DND-41 (cell line): ENCODE results near the gene MCM5.

ENCODE experiments used
- ATAC-seq: fragments of 200-7000 bp; cut with Tn5 transposase; 3 replicates; pipeline ENCODE4 v1.9.1; 2021; ENCODE audit warnings: low read depth; ENCODE audit not compliant: insufficient read depth
- DNase-seq: peaks from one replicate; pipeline ENCODE4 v3.0.0-alpha.2; 2020
- H2AFZ ChIP-seq: 2 replicates; pipeline ENCODE4 v1.6.0; 2012; ENCODE audit warnings: low read depth, low read length
- H3K27ac ChIP-seq: 2 replicates; pipeline ENCODE4 v1.5.1; 2012; ENCODE audit warnings: low read length, inconsistent platforms
- H3K27me3 ChIP-seq: fragments of 200-600 bp; sonication (generic); 2 replicates; pipeline ENCODE4 v1.6.0; 2012; ENCODE audit warnings: low read length, mild to moderate bottlenecking, inconsistent platforms; ENCODE audit not compliant: insufficient read depth, poor library complexity
- H3K36me3 ChIP-seq: 2 replicates; pipeline ENCODE4 v1.5.1; 2012; ENCODE audit warnings: low read length, inconsistent platforms; ENCODE audit not compliant: insufficient read depth
- H3K4me1 ChIP-seq: 2 replicates; pipeline ENCODE4 v1.5.1; 2012; ENCODE audit warnings: mild to moderate bottlenecking, low read length; ENCODE audit not compliant: insufficient read depth
- H3K4me2 ChIP-seq: 2 replicates; pipeline ENCODE4 v1.6.0; 2012; ENCODE audit warnings: mild to moderate bottlenecking, moderate library complexity, low read length, inconsistent platforms; ENCODE audit not compliant: insufficient read depth
- H3K4me3 ChIP-seq, 2 experiments: fragments of 200-600 bp in 1 of 2; shearing (Covaris generic) in 1 of 2; 2 replicates each; pipeline ENCODE4 v1.5.1; 2012 to 2016; ENCODE audit warnings: inconsistent platforms in 2 of 2, low read length in 2 of 2, mild to moderate bottlenecking in 2 of 2, low read depth in 1 of 2, moderate library complexity in 1 of 2
- H3K79me2 ChIP-seq: 2 replicates; pipeline ENCODE4 v1.6.0; 2012; ENCODE audit warnings: low read length, inconsistent platforms; ENCODE audit not compliant: insufficient read depth
- H3K9ac ChIP-seq: 2 replicates; pipeline ENCODE4 v1.6.0; 2012; ENCODE audit warnings: low read depth, mild to moderate bottlenecking, inconsistent platforms, low read length, moderate library complexity
- H3K9me3 ChIP-seq: 2 replicates; pipeline ENCODE4 v1.5.1; 2012; ENCODE audit warnings: low read length, moderate library complexity, mild to moderate bottlenecking, inconsistent platforms; ENCODE audit not compliant: insufficient read depth, severe bottlenecking
- H4K20me1 ChIP-seq: 2 replicates; pipeline ENCODE4 v1.6.0; 2012; ENCODE audit warnings: low read length; ENCODE audit not compliant: insufficient read depth
- CTCF ChIP-seq: IDR thresholded peaks from 2 replicates; pipeline ENCODE4 v1.5.1; 2012; ENCODE audit warnings: borderline replicate concordance, low read length, moderate library complexity, mild to moderate bottlenecking; ENCODE audit not compliant: poor library complexity, severe bottlenecking; ENCODE audit errors: extremely low read depth
- EZH2 ChIP-seq: IDR thresholded peaks from 3 replicates; pipeline ENCODE4 v1.6.1; 2012; ENCODE audit warnings: borderline replicate concordance, low read depth, mild to moderate bottlenecking, moderate library complexity, low read length, inconsistent platforms; ENCODE audit not compliant: severe bottlenecking

MCM5 gene

GRCh38 chr22:35400501-35400790, 506 bp downstream of the MCM5 start:
- peaks cover 54% of the 10 kb centered on the region for H3K79me2 ChIP-seq
- no peaks in the 10 kb centered on the region for H3K9me3 ChIP-seq
- peak overlapping the region; percentile 85 to 86 for H3K4me3 ChIP-seq
- TF ChIP-seq EZH2, result no peak
- TF ChIP-seq CTCF, result no peak
- H3K36me3 ChIP-seq, result peaks cover 51% of the 10 kb centered on the region
- DNase-seq (peak; percentile 48), ATAC-seq (peak; percentile 39)
- H2AFZ ChIP-seq, result peak overlapping the region; percentile 90
- H3K9ac ChIP-seq, result peak overlapping the region; percentile 96
- peak overlapping the region; percentile 81 for H3K4me2 ChIP-seq
- peaks cover 44% of the 10 kb centered on the region for H3K4me1 ChIP-seq
- H4K20me1 ChIP-seq, result peaks cover 21% of the 10 kb centered on the region
- H3K27ac ChIP-seq, result peak overlapping the region; percentile 95
- H3K27me3 ChIP-seq, result no peaks in the 10 kb centered on the region

DNA sequence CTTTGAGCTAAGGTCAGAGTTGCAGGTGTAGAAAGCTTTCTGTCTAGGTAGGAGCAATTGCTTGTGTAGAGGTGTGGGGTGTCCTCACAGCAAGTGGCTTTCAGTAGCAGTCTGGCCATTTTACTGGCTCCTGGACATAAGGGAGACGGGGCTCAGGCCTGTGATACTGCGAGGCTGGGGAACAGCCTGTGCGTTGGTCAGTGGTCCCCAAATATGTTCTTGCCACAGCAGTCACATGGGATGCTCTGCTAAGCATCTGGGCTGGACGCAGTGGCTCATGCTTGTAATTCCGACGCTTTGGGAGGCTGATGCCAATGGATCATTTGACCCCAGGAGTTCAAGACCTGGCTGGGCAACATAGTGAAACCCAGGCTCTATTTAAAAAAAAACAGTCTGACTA, 1.9 kb downstream of the MCM5 start:
- no peak for DNase-seq
- Histone ChIP-seq H3K9me3 (no peaks in the 10 kb centered on the region), H3K4me1 (peaks cover 50% of the 10 kb centered on the region), H3K9ac (peak overlapping the region; percentile 96), H3K36me3 (peaks cover 64% of the 10 kb centered on the region), H3K4me3 (peak overlapping the region in 1 of 2 experiments; percentile 85; a peak in 3 of 4 replicates), H2AFZ (no peak overlapping the region), H3K27me3 (no peaks in the 10 kb centered on the region), H3K27ac (peak overlapping the region; percentile 64), H3K4me2 (peak overlapping the region; percentile 81), H3K79me2 (peaks cover 65% of the 10 kb centered on the region), H4K20me1 (peaks cover 30% of the 10 kb centered on the region)
- no peak for TF ChIP-seq EZH2
- TF ChIP-seq CTCF, result no peak
- no peak for ATAC-seq

DNA sequence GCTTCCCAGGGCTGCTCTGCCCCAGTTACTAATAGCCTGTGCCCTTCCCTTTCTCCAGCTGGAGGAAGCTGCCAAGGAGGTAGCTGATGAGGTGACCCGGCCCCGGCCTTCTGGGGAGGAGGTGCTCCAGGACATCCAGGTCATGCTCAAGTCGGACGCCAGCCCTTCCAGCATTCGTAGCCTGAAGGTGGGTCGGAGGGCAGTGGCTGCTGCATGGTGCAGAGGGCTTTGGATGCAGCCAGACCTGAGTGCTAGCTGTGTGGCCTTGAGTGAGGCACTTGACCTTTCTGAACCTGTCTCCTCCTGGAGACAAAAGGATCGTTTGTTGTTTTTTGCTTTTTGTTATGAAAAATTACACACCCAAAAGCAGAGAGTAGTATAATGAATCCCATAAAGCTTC, 3.4 kb downstream of the MCM5 start:
- Histone ChIP-seq H3K4me2 (peak overlapping the region; percentile 81), H3K27ac (no peak overlapping the region), H3K27me3 (no peaks in the 10 kb centered on the region), H3K4me3 (peak overlapping the region in 1 of 2 experiments; percentile 21; a peak in 1 of 4 replicates), H2AFZ (no peak overlapping the region), H4K20me1 (peaks cover 43% of the 10 kb centered on the region), H3K9ac (peak overlapping the region; percentile 96; the same call in 1 of the 2 replicates), H3K9me3 (no peaks in the 10 kb centered on the region), H3K79me2 (peaks cover 72% of the 10 kb centered on the region), H3K4me1 (peaks cover 60% of the 10 kb centered on the region), H3K36me3 (peaks cover 79% of the 10 kb centered on the region)
- DNase-seq, result no peak
- TF ChIP-seq EZH2 (no peak), CTCF (no peak)
- no peak for ATAC-seq

GRCh38 chr22:35404176-35404575, 4.2 kb downstream of the MCM5 start:
- no peak for ATAC-seq
- H2AFZ ChIP-seq, result no peak overlapping the region
- H3K9ac ChIP-seq, result no peak overlapping the region
- TF ChIP-seq EZH2, result no peak
- TF ChIP-seq CTCF, result no peak
- DNase-seq, result no peak
- no peak overlapping the region for H3K27ac ChIP-seq
- H4K20me1 ChIP-seq, result peaks cover 47% of the 10 kb centered on the region
- peaks cover 73% of the 10 kb centered on the region for H3K79me2 ChIP-seq
- peaks cover 86% of the 10 kb centered on the region for H3K36me3 ChIP-seq
- H3K4me2 ChIP-seq, result peak overlapping the region; percentile 29; the same call in 1 of the 2 replicates
- H3K27me3 ChIP-seq, result no peaks in the 10 kb centered on the region
- no peaks in the 10 kb centered on the region for H3K9me3 ChIP-seq
- H3K4me1 ChIP-seq, result peaks cover 53% of the 10 kb centered on the region
- no peak overlapping the region for H3K4me3 ChIP-seq
